Measurements from ENCODE around the gene FGGY.
A peak's percentile ranks its signal among the peaks of the same experiment; 100 is the strongest.

FGGY gene

DNA sequence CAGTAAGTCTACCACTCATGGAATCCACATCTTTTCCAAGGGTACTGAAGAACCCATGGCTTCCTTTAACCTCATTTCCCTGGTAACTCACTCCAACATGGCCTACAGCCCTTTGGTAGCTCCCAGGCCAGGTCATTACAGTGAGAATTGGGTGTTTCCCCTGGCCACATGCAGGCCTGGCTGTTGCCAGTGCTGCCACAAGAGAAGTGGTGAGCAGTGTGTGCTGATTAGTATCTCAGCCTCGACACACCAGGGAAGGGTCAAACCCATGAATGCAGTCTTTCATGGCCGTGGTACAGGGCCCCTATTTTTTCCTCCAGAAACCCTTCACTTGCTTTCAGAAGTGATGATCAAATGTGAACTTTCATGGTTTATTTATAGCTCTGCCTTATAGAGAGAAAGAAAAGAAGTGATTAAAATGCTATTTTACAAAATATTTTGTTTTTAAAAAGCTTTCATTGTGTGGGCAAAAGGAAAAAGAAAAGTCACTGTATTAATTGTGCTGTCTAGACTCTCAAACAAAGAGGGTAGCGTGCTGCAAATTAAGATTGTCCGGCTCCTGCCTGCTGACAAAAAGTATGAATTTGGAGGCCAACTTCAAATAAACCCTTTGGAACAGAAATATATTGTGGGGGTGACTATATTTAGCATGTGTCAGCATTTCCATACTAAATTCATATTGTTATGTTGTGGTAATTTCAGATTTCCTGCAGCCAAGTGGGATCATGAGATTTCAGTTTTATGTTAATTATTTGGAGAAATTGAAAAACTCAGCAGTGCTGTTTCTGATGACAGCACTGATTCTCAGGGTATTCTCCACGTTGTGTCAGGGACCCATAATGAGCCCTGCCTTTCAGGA, 455.9 kb downstream of the FGGY start:
- Histone ChIP-seq H3K27me3 (ENCODE audit: insufficient read depth, poor library complexity, severe bottlenecking) (no peaks in the 10 kb centered on the region), H3K9me3 (ENCODE audit: severe bottlenecking) (no peaks in the 10 kb centered on the region), H3K4me3 (ENCODE audit: severe bottlenecking) (no peak overlapping the region), H3K36me3 (ENCODE audit: low read depth) (no peaks in the 10 kb centered on the region), H3K4me1 (ENCODE audit: insufficient read depth, poor library complexity, severe bottlenecking) (peaks cover 15% of the 10 kb centered on the region), H3K27ac (ENCODE audit: poor library complexity, severe bottlenecking) (no peak overlapping the region)
- ATAC-seq (ENCODE audit: low read depth) (no peak), DNase-seq (ENCODE audit: low spot score) (no peak)
- TF ChIP-seq, protein P1, sequence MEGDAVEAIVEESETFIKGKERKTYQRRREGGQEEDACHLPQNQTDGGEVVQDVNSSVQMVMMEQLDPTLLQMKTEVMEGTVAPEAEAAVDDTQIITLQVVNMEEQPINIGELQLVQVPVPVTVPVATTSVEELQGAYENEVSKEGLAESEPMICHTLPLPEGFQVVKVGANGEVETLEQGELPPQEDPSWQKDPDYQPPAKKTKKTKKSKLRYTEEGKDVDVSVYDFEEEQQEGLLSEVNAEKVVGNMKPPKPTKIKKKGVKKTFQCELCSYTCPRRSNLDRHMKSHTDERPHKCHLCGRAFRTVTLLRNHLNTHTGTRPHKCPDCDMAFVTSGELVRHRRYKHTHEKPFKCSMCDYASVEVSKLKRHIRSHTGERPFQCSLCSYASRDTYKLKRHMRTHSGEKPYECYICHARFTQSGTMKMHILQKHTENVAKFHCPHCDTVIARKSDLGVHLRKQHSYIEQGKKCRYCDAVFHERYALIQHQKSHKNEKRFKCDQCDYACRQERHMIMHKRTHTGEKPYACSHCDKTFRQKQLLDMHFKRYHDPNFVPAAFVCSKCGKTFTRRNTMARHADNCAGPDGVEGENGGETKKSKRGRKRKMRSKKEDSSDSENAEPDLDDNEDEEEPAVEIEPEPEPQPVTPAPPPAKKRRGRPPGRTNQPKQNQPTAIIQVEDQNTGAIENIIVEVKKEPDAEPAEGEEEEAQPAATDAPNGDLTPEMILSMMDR (IDR thresholded peaks at IDR 0.05; ENCODE audit: poor library complexity, severe bottlenecking), result no peak

DNA sequence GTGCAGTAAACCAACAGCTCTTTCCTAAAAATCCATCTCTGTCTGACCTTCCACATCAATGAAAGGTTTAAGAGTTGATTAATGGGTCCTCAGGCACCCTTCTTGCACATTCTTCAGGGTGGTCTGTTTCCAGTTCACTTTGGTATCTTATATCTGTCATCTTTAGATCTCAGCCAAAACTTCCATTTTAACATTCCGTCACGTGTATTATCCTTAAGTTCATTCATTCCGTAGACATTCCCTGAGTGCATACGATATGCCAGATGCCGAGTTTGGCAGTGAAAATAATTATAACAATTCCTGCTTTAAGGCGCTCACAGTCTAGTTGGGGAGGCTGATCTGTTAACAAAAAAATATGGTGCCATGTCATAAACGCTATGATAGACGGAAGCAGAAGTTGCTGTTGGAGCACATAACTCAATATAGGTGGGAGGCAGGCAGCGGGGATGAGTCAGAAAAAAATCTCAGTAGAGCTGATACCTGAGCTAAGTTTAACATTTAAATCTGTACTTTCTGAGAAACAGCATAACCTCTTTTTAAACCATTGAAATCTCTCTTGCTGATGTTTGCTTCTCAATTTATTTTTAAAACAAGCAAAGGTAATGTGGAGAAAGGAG, 458.3 kb downstream of the FGGY start:
- DNase-seq (ENCODE audit: low spot score) (no peak), ATAC-seq (ENCODE audit: low read depth) (no peak)
- Histone ChIP-seq H3K27ac (ENCODE audit: poor library complexity, severe bottlenecking) (no peak overlapping the region), H3K9me3 (ENCODE audit: severe bottlenecking) (no peaks in the 10 kb centered on the region), H3K4me1 (ENCODE audit: insufficient read depth, poor library complexity, severe bottlenecking) (peaks cover 15% of the 10 kb centered on the region), H3K27me3 (ENCODE audit: insufficient read depth, poor library complexity, severe bottlenecking) (no peaks in the 10 kb centered on the region), H3K4me3 (ENCODE audit: severe bottlenecking) (no peak overlapping the region), H3K36me3 (ENCODE audit: low read depth) (no peaks in the 10 kb centered on the region)
- TF ChIP-seq, protein P1 (IDR thresholded peaks at IDR 0.05; ENCODE audit: poor library complexity, severe bottlenecking), result no peak

DNA sequence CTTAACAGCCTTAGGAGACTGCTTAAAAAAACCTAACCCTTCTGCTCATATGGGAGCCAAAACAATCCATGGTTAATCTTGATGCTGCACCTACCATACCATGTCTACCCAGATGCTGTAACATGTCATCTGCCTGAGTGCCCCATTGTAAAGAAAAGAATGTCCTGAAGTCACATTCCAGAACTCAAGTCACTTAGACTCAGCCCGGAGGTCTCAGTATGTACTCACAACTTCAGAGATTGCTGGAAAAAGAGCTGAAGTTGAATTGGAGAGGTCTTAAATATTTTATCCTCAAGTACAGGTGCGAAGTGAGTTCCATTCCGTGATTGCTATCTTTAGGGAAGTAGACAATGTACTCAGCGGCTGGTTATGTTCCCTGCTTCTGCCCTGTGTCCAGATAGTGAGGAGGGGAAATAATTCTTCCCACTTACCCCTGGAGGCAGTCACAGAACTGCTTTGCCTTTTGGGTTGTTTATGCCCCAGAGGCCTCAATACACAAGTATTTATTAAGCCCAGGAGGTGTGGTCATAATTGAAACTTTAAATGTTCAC, 460.4 kb downstream of the FGGY start:
- ATAC-seq (ENCODE audit: low read depth) (no peak), DNase-seq (ENCODE audit: low spot score) (no peak)
- peaks cover 10% of the 10 kb centered on the region for H3K4me1 ChIP-seq (ENCODE audit: insufficient read depth, poor library complexity, severe bottlenecking)
- H3K27ac ChIP-seq (ENCODE audit: poor library complexity, severe bottlenecking), result no peak overlapping the region
- no peaks in the 10 kb centered on the region for H3K36me3 ChIP-seq (ENCODE audit: low read depth)
- no peaks in the 10 kb centered on the region for H3K9me3 ChIP-seq (ENCODE audit: severe bottlenecking)
- H3K27me3 ChIP-seq (ENCODE audit: insufficient read depth, poor library complexity, severe bottlenecking), result no peaks in the 10 kb centered on the region
- no peak overlapping the region for H3K4me3 ChIP-seq (ENCODE audit: severe bottlenecking)
- TF ChIP-seq, protein P1 (IDR thresholded peaks at IDR 0.05; ENCODE audit: poor library complexity, severe bottlenecking), result no peak

DNA sequence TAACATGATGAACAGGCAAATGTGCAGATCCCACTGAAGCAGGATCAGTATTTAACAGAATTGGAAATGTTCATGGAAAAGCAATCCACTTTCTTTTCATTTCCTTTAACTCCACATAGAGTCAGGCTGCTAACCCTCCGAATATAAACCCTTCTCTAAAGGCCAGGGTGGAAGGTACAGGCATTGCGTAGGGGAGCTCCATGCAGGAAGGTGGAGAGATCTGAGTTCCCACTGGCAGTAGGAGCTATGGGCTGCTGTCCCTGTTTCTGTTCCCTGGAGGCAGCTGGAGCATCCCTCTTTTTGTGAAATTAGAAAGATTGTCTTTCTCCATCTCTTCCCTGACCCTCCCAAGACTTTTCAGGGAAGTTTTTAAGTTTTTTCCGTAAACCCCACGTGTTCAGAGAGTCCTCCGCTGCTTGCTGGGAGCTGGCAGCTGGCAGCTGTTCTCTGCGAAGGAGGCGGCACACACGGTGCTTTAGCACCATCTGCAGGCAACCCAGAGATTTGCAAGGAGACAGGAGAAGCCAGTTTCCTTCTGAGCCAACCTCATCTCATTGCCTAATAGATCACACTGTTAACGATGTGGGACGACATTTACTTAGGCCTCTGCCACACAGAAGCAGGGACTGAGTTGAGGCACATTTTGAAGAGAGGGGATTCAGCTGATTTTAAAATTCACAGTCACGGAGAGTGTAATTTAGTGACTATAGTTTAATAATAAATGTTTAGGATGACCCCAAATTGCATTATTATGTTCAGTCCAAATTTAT, 462.4 kb downstream of the FGGY start:
- H3K9me3 ChIP-seq (ENCODE audit: severe bottlenecking), result no peaks in the 10 kb centered on the region
- TF ChIP-seq, protein P1 (IDR thresholded peaks at IDR 0.05; ENCODE audit: poor library complexity, severe bottlenecking), result peak; percentile 94
- no peak overlapping the region for H3K27ac ChIP-seq (ENCODE audit: poor library complexity, severe bottlenecking)
- H3K4me1 ChIP-seq (ENCODE audit: insufficient read depth, poor library complexity, severe bottlenecking), result peaks cover 10% of the 10 kb centered on the region
- no peak overlapping the region for H3K4me3 ChIP-seq (ENCODE audit: severe bottlenecking)
- ATAC-seq (ENCODE audit: low read depth) (peak; percentile 83), DNase-seq (ENCODE audit: low spot score) (no peak)
- H3K36me3 ChIP-seq (ENCODE audit: low read depth), result no peaks in the 10 kb centered on the region
- H3K27me3 ChIP-seq (ENCODE audit: insufficient read depth, poor library complexity, severe bottlenecking), result no peaks in the 10 kb centered on the region
